GM19463 (cell line): ENCODE measurements around the gene RASAL2.
"Not testable (repeated sequence)": the region's sequence is repeated elsewhere in the genome, so short reads cannot be mapped to it uniquely, and the experiment has no call there.

Source experiments
- ATAC-seq: cut with Tn5 transposase; IDR thresholded peaks from one replicate; pipeline ENCODE4 v1.9.1; 2021; ENCODE audit warnings: mild to moderate bottlenecking, moderate library complexity; ENCODE audit not compliant: unreplicated experiment

The RASAL2 gene

GRCh38 chr1:178330153-178330552 is 236.2 kb downstream of the RASAL2 start:
- no peak for ATAC-seq

- ATAC-seq, result no peak
Observed at GRCh38 chr1:178330848-178331497, 237.1 kb downstream of the RASAL2 start.

- ATAC-seq, result no peak
Observed at GRCh38 chr1:178335426-178335825, 241.5 kb downstream of the RASAL2 start.

- ATAC-seq, result no peak
Observed at GRCh38 chr1:178337091-178337706, 243.3 kb downstream of the RASAL2 start.

- no peak for ATAC-seq
Observed at GRCh38 chr1:178339834-178340233, 245.9 kb downstream of the RASAL2 start.

GRCh38 chr1:178341261-178341956 is 247.5 kb downstream of the RASAL2 start:
- no peak for ATAC-seq

- no peak for ATAC-seq
Observed at GRCh38 chr1:178342745-178343144, 248.8 kb downstream of the RASAL2 start.

- ATAC-seq, result no peak
Observed at GRCh38 chr1:178344513-178345091, 250.7 kb downstream of the RASAL2 start.

GRCh38 chr1:178345238-178345637 is 251.3 kb downstream of the RASAL2 start:
- ATAC-seq, result no peak

- ATAC-seq, result no peak
Observed at GRCh38 chr1:178345807-178346206, 251.9 kb downstream of the RASAL2 start.

- ATAC-seq, result no peak
Observed at GRCh38 chr1:178349801-178350200, 255.9 kb downstream of the RASAL2 start.

GRCh38 chr1:178351911-178352310 is 258.0 kb downstream of the RASAL2 start:
- not testable (repeated sequence) for ATAC-seq

- no peak for ATAC-seq
Observed at GRCh38 chr1:178352790-178353416, 259.0 kb downstream of the RASAL2 start.

- ATAC-seq, result no peak
Observed at GRCh38 chr1:178353524-178353923, 259.6 kb downstream of the RASAL2 start.

- ATAC-seq, result no peak
Observed at GRCh38 chr1:178354816-178355215, 260.9 kb downstream of the RASAL2 start.

GRCh38 chr1:178356299-178356698 is 262.4 kb downstream of the RASAL2 start:
- no peak for ATAC-seq

- ATAC-seq, result no peak
Observed at GRCh38 chr1:178358456-178358855, 264.6 kb downstream of the RASAL2 start.

GRCh38 chr1:178360421-178360820 is 266.5 kb downstream of the RASAL2 start:
- no peak for ATAC-seq

GRCh38 chr1:178361847-178362246 is 267.9 kb downstream of the RASAL2 start:
- ATAC-seq, result peak; percentile 51

- ATAC-seq, result no peak
Observed at GRCh38 chr1:178362747-178363146, 268.8 kb downstream of the RASAL2 start.

GRCh38 chr1:178364782-178365181 is 270.9 kb downstream of the RASAL2 start:
- no peak for ATAC-seq
